GM18951 (cell line): ENCODE measurements around the gene STK26.

ENCODE experiments used
- POLR2A ChIP-seq: IDR thresholded peaks from 4 replicates; pipeline ENCODE4 v1.6.1; 2011; ENCODE audit warnings: mild to moderate bottlenecking; ENCODE audit not compliant: insufficient read length, insufficient read depth; ENCODE audit errors: extremely low read depth
- in situ Hi-C: fragments of 300-500 bp; cut with MboI; formaldehyde crosslinking; loops from one replicate; pipeline ENCODE4 v1.12.0; 2022; ENCODE audit warnings: low sequenced_read_pairs, mixed read lengths, inconsistent platforms; ENCODE audit not compliant: unreplicated experiment

STK26 gene

GRCh38 chrX:132058050-132058449 is 34.9 kb downstream of the STK26 start:
- in situ Hi-C loops: no loop called here
- no peak for TF ChIP-seq POLR2A

GRCh38 chrX:132058975-132059374 is 35.9 kb downstream of the STK26 start:
- TF ChIP-seq POLR2A: no peak
- in situ Hi-C loops: no loop called here

- in situ Hi-C loops: no loop called here
- no peak for TF ChIP-seq POLR2A
Observed at GRCh38 chrX:132059973-132060540, 37.0 kb downstream of the STK26 start.

- in situ Hi-C loops: no loop called here
- TF ChIP-seq POLR2A: no peak
Observed at GRCh38 chrX:132063334-132063733, 40.2 kb downstream of the STK26 start.

GRCh38 chrX:132063862-132064261 is 40.8 kb downstream of the STK26 start:
- in situ Hi-C loops: no loop called here
- no peak for TF ChIP-seq POLR2A

- in situ Hi-C loops: no loop called here
- TF ChIP-seq POLR2A: no peak
Observed at GRCh38 chrX:132068405-132068804, 45.3 kb downstream of the STK26 start.

- no peak for TF ChIP-seq POLR2A
- in situ Hi-C loops: no loop called here
Observed at GRCh38 chrX:132071254-132071653, 48.2 kb downstream of the STK26 start.

- TF ChIP-seq POLR2A: no peak
- in situ Hi-C loops: loop anchor here (25.0 kb wide), 1 partner anchor 535 kb away; no protein-coding TSS in a partner anchor
Observed at GRCh38 chrX:132077414-132077813, 54.3 kb downstream of the STK26 start.

GRCh38 chrX:132077912-132078311 is 54.8 kb downstream of the STK26 start:
- in situ Hi-C loops: loop anchor here (25.0 kb wide), 1 partner anchor 534 kb away; no protein-coding TSS in a partner anchor
- no peak for TF ChIP-seq POLR2A

GRCh38 chrX:132085786-132086185 is 62.7 kb downstream of the STK26 start:
- in situ Hi-C loops: loop anchor here (25.0 kb wide), 1 partner anchor 527 kb away; no protein-coding TSS in a partner anchor
- no peak for TF ChIP-seq POLR2A

GRCh38 chrX:132086672-132087071 is 63.6 kb downstream of the STK26 start:
- no peak for TF ChIP-seq POLR2A

GRCh38 chrX:132088864-132089263 is 65.8 kb downstream of the STK26 start:
- TF ChIP-seq POLR2A: no peak
- in situ Hi-C loops: loop anchor here (25.0 kb wide), 1 partner anchor 523 kb away; no protein-coding TSS in a partner anchor

More at GRCh38 chrX:132086672-132087071, 63.6 kb downstream of the STK26 start:
- in situ Hi-C loops: loop anchor here (25.0 kb wide), 1 partner anchor 526 kb away; no protein-coding TSS in a partner anchor

- TF ChIP-seq POLR2A: no peak
- in situ Hi-C loops: loop anchor here (25.0 kb wide), 1 partner anchor 522 kb away; no protein-coding TSS in a partner anchor
Observed at GRCh38 chrX:132090403-132091159, 67.5 kb downstream of the STK26 start.
